ENCODE measurements around the gene G6PC1. TPM values are rescaled to one million over a fixed set of nuclear protein-coding genes. Genes with fewer than 3 reads are reported as not detected.
"Not testable (repeated sequence)": the region's sequence is repeated elsewhere in the genome, so short reads cannot be mapped to it uniquely, and the experiment has no call there.

G6PC1 gene
- total and polyA plus RNA-seq, 2 experiments from 2014 or later = not detected

DNA sequence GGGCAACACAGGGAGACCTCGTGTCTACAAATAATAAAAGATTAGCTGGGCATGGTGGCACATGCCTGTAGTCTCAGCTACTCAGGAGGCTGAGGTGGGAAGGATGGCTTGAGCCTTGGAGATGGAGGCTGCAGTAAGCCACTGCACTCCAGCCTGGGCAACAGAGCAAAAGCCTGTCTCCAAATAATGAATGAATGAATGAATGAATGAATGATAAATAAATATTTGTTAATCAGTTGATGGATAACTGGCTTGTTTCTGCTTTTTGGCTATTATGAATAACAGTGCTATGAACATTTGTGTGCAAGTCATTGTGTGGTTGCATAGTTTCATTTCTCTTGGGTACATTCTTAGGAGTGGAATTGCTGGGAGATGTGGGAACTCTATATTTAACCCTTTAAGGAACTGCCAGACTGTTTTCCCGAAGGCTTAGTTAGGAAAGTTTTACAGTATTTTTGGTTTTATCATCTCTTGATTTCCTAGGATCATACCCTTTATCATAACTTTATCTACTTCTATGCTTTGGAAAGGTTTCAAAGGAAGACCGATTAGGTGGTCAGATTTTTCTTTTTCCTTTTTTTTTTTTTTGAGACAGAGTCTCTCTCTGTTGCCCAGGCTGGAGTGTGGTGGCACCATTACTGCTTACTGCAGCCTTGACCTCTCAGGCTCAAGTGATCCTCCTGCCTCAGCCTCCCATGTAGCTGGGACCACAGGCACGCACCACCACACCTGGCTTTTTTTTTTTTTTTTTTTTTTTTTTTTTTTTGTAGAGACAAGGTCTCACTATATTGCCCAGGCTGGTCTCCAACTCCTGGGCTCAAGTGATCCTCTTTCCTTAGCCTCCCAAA, 16.0 kb downstream of the G6PC1 start:
- H3K27ac Mint-ChIP-seq; H3K27me3 ChIP-seq (ENCODE audit: insufficient read depth); H3K27ac ChIP-seq (ENCODE audit: low read depth); H3K4me2 ChIP-seq; DNase-seq (ENCODE audit: low spot score); H3K4me3 ChIP-seq; H3F3A ChIP-seq (replicated peaks; ENCODE audit: low read depth); H3K4me3 Mint-ChIP-seq; H2AFZ ChIP-seq; H3K36me3 Mint-ChIP-seq (ENCODE audit: low read depth); H3K36me3 ChIP-seq (ENCODE audit: insufficient read depth); H4K20me1 ChIP-seq (replicated peaks; ENCODE audit: insufficient read depth); H3K79me2 ChIP-seq (replicated peaks; ENCODE audit: insufficient read depth); ATAC-seq; H3K27me3 Mint-ChIP-seq (ENCODE audit: insufficient read depth, low read depth, poor library complexity); H3K9me3 Mint-ChIP-seq; H3K9me2 ChIP-seq (ENCODE audit: insufficient read depth): not testable (repeated sequence)
- H3K4me1 ChIP-seq (ENCODE audit: insufficient read depth) = peaks cover 14% of the 10 kb centered on the region; the same call in 1 of the 2 replicates
- peaks cover 16% of the 10 kb centered on the region; the same call in 2 of the 3 replicates for H3K4me1 Mint-ChIP-seq

DNA sequence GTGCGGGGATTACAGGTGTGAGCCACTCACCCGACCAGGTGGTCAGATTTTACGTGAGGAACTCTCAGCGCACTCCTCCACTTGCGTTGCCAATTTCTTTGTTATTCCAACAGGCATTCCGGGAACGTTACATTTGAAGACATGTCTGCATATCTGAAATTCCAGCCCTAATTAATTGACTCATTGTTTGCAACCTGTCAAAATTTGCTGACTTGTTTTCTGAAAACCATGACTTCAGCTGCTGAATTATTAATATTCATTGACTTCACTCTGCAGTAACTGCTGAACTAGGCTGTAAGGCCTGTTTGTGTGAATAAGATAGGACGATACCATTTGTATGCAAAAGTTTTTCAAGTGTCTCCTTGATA, 16.6 kb downstream of the G6PC1 start:
- Histone ChIP-seq H4K20me1 (replicated peaks; ENCODE audit: insufficient read depth) (no peaks in the 10 kb centered on the region), H3K27me3 (ENCODE audit: insufficient read depth) (no peaks in the 10 kb centered on the region), H3F3A (replicated peaks; ENCODE audit: low read depth) (no peaks in the 10 kb centered on the region), H3K4me2 (no peak overlapping the region), H3K27ac (ENCODE audit: low read depth) (peak overlapping the region; percentile 46), H3K4me1 (ENCODE audit: insufficient read depth) (peaks cover 14% of the 10 kb centered on the region; the same call in 1 of the 2 replicates), H3K9me2 (ENCODE audit: insufficient read depth) (no peaks in the 10 kb centered on the region), H3K36me3 (ENCODE audit: insufficient read depth) (no peaks in the 10 kb centered on the region), H2AFZ (no peak overlapping the region), H3K79me2 (replicated peaks; ENCODE audit: insufficient read depth) (no peaks in the 10 kb centered on the region), H3K4me3 (no peak overlapping the region)
- Mint-ChIP-seq H3K36me3 (ENCODE audit: low read depth) (no peaks in the 10 kb centered on the region), H3K27ac (no peak overlapping the region; the same call in 1 of the 2 replicates), H3K27me3 (ENCODE audit: insufficient read depth, low read depth, poor library complexity) (no peaks in the 10 kb centered on the region), H3K4me1 (peaks cover 16% of the 10 kb centered on the region; the same call in 2 of the 3 replicates), H3K4me3 (no peak overlapping the region), H3K9me3 (no peaks in the 10 kb centered on the region)
- DNase-seq (ENCODE audit: low spot score) (peak; percentile 84), ATAC-seq (peak; percentile 47; the same call in 2 of the 3 replicates)
- TF ChIP-seq CREB1 (CRISPR knock-in tag; IDR thresholded peaks at IDR 0.05; ENCODE audit: low read depth) = no peak
- TF ChIP-seq, protein P1, sequence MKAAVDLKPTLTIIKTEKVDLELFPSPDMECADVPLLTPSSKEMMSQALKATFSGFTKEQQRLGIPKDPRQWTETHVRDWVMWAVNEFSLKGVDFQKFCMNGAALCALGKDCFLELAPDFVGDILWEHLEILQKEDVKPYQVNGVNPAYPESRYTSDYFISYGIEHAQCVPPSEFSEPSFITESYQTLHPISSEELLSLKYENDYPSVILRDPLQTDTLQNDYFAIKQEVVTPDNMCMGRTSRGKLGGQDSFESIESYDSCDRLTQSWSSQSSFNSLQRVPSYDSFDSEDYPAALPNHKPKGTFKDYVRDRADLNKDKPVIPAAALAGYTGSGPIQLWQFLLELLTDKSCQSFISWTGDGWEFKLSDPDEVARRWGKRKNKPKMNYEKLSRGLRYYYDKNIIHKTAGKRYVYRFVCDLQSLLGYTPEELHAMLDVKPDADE (IDR thresholded peaks at IDR 0.05) = no peak
- TF ChIP-seq ZNF331 (CRISPR knock-in tag; IDR thresholded peaks at IDR 0.05; ENCODE audit: low read depth) = no peak
- TF ChIP-seq ZNF114 (CRISPR knock-in tag; IDR thresholded peaks at IDR 0.05) = no peak
- no peak for TF ChIP-seq STAT1 (IDR thresholded peaks at IDR 0.05; ENCODE audit: unreplicated experiment)

DNA sequence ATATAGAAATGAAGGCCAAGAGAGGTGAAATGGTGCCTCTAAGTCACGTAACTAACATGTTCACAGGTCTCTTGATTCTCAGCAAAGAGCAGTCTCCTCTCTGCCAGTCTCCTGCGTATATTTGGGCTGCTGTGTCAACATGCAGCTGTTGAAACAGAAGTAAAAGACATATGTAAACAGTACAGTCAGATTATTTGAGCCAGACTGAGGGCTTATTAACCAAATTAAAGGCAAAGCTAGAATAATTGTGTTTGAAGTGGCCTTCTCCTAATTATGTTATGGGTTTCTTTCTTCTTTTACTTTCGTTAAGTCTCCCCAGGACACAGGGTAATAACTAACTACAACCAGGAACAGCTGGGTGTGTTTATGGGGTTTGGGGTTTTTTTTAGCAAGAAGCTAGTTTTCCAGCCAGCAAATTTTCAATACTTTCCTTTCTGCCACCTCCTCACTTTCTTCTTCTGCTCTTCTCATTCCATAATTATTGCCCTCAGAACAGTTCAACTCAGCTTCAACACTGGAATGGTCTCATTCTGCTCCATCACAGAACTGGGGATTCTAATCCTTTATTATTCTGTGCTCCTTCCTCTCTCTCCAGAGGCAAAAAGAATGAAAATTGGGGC, 18.4 kb downstream of the G6PC1 start:
- H3K27me3 ChIP-seq (ENCODE audit: insufficient read depth) = no peaks in the 10 kb centered on the region
- Mint-ChIP-seq H3K4me3 (no peak overlapping the region), H3K4me1 (peaks cover 13% of the 10 kb centered on the region; the same call in 2 of the 3 replicates), H3K27me3 (ENCODE audit: insufficient read depth, low read depth, poor library complexity) (no peaks in the 10 kb centered on the region), H3K27ac (no peak overlapping the region), H3K36me3 (ENCODE audit: low read depth) (no peaks in the 10 kb centered on the region), H3K9me3 (no peaks in the 10 kb centered on the region)
- H3K4me2 ChIP-seq = no peak overlapping the region
- H2AFZ ChIP-seq = peak overlapping the region; percentile 72; the same call in 1 of the 2 replicates
- H3K9me2 ChIP-seq (ENCODE audit: insufficient read depth) = no peaks in the 10 kb centered on the region
- no peaks in the 10 kb centered on the region for H3K79me2 ChIP-seq (replicated peaks; ENCODE audit: insufficient read depth)
- H3K4me3 ChIP-seq = no peak overlapping the region
- H4K20me1 ChIP-seq (replicated peaks; ENCODE audit: insufficient read depth) = no peaks in the 10 kb centered on the region
- ATAC-seq (no peak), DNase-seq (ENCODE audit: low spot score) (no peak)
- no peak overlapping the region for H3K27ac ChIP-seq (ENCODE audit: low read depth)
- no peak for TF ChIP-seq EZH2phosphoT487 (IDR thresholded peaks at IDR 0.05; ENCODE audit: unreplicated experiment)
- no peak for TF ChIP-seq ZNF114 (CRISPR knock-in tag; IDR thresholded peaks at IDR 0.05)
- TF ChIP-seq, protein P2, sequence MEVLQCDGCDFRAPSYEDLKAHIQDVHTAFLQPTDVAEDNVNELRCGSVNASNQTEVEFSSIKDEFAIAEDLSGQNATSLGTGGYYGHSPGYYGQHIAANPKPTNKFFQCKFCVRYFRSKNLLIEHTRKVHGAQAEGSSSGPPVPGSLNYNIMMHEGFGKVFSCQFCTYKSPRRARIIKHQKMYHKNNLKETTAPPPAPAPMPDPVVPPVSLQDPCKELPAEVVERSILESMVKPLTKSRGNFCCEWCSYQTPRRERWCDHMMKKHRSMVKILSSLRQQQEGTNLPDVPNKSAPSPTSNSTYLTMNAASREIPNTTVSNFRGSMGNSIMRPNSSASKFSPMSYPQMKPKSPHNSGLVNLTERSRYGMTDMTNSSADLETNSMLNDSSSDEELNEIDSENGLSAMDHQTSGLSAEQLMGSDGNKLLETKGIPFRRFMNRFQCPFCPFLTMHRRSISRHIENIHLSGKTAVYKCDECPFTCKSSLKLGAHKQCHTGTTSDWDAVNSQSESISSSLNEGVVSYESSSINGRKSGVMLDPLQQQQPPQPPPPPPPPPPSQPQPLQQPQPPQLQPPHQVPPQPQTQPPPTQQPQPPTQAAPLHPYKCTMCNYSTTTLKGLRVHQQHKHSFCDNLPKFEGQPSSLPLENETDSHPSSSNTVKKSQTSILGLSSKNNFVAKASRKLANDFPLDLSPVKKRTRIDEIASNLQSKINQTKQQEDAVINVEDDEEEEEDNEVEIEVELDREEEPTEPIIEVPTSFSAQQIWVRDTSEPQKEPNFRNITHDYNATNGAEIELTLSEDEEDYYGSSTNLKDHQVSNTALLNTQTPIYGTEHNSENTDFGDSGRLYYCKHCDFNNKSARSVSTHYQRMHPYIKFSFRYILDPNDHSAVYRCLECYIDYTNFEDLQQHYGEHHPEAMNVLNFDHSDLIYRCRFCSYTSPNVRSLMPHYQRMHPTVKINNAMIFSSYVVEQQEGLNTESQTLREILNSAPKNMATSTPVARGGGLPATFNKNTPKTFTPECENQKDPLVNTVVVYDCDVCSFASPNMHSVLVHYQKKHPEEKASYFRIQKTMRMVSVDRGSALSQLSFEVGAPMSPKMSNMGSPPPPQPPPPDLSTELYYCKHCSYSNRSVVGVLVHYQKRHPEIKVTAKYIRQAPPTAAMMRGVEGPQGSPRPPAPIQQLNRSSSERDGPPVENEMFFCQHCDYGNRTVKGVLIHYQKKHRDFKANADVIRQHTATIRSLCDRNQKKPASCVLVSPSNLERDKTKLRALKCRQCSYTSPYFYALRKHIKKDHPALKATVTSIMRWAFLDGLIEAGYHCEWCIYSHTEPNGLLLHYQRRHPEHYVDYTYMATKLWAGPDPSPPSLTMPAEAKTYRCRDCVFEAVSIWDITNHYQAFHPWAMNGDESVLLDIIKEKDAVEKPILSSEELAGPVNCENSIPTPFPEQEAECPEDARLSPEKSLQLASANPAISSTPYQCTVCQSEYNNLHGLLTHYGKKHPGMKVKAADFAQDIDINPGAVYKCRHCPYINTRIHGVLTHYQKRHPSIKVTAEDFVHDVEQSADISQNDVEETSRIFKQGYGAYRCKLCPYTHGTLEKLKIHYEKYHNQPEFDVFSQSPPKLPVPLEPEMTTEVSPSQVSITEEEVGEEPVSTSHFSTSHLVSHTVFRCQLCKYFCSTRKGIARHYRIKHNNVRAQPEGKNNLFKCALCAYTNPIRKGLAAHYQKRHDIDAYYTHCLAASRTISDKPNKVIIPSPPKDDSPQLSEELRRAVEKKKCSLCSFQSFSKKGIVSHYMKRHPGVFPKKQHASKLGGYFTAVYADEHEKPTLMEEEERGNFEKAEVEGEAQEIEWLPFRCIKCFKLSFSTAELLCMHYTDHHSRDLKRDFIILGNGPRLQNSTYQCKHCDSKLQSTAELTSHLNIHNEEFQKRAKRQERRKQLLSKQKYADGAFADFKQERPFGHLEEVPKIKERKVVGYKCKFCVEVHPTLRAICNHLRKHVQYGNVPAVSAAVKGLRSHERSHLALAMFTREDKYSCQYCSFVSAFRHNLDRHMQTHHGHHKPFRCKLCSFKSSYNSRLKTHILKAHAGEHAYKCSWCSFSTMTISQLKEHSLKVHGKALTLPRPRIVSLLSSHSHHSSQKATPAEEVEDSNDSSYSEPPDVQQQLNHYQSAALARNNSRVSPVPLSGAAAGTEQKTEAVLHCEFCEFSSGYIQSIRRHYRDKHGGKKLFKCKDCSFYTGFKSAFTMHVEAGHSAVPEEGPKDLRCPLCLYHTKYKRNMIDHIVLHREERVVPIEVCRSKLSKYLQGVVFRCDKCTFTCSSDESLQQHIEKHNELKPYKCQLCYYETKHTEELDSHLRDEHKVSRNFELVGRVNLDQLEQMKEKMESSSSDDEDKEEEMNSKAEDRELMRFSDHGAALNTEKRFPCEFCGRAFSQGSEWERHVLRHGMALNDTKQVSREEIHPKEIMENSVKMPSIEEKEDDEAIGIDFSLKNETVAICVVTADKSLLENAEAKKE (CRISPR knock-in tag; IDR thresholded peaks at IDR 0.05) = no peak
- H3K4me1 ChIP-seq (ENCODE audit: insufficient read depth) = peaks cover 14% of the 10 kb centered on the region; the same call in 1 of the 2 replicates
- H3F3A ChIP-seq (replicated peaks; ENCODE audit: low read depth) = no peaks in the 10 kb centered on the region
- no peaks in the 10 kb centered on the region for H3K36me3 ChIP-seq (ENCODE audit: insufficient read depth)
